H1 (cell line): ENCODE measurements around the gene MAP1A. TPM values are rescaled to one million over a fixed set of nuclear protein-coding genes. Genes with fewer than 3 reads are reported as not detected.

Source experiments
- CHD7 ChIP-seq: fragments of 300-600 bp; sonication (generic); IDR thresholded peaks from 2 replicates; pipeline ENCODE4 v1.7.1; 2012; ENCODE audit warnings: low read length, moderate library complexity, mild to moderate bottlenecking, inconsistent platforms; ENCODE audit not compliant: insufficient replicate concordance
- CTCF ChIP-seq, 3 experiments: IDR thresholded peaks; 1 replicate in 2 of 3; 2 replicates in 1 of 3; pipeline versions ENCODE4 v1.5.1 to v1.6.1; 2011; ENCODE audit warnings: low read length in 3 of 3, mild to moderate bottlenecking in 3 of 3, inconsistent platforms in 2 of 3, low read depth in 1 of 3, moderate library complexity in 1 of 3; ENCODE audit not compliant: insufficient read depth in 1 of 3; ENCODE audit errors: control extremely low read depth in 1 of 3
- JUN ChIP-seq: IDR thresholded peaks from 2 replicates; pipeline ENCODE4 v1.6.1; 2011; ENCODE audit warnings: low read depth, mild to moderate bottlenecking, improper control_type of control experiment, low read length
- KDM4A ChIP-seq: IDR thresholded peaks from one replicate; pipeline ENCODE4 v1.7.1; 2012; ENCODE audit warnings: low read depth, mild to moderate bottlenecking, moderate library complexity, low read length, inconsistent platforms; ENCODE audit not compliant: severe bottlenecking
- MAFK ChIP-seq: IDR thresholded peaks from 2 replicates; pipeline ENCODE4 v1.6.1; 2012; ENCODE audit warnings: low read depth, mild to moderate bottlenecking, improper control_type of control experiment, low read length
- MAX ChIP-seq: IDR thresholded peaks from 2 replicates; pipeline ENCODE4 v1.6.1; 2012; ENCODE audit warnings: inconsistent platforms
- POU5F1 ChIP-seq: IDR thresholded peaks from 2 replicates; pipeline ENCODE4 v1.6.1; 2011; ENCODE audit warnings: low read depth, mild to moderate bottlenecking, low read length, moderate library complexity
- RFX5 ChIP-seq: IDR thresholded peaks from 2 replicates; pipeline ENCODE4 v1.6.1; 2011; ENCODE audit warnings: low read depth, low read length, improper control_type of control experiment, borderline replicate concordance
- SP2 ChIP-seq: IDR thresholded peaks from 2 replicates; pipeline ENCODE4 v1.6.1; 2012; ENCODE audit warnings: mild to moderate bottlenecking, low read length, inconsistent platforms
- SP4 ChIP-seq: IDR thresholded peaks from 2 replicates; pipeline ENCODE4 v1.6.1; 2012; ENCODE audit warnings: low read length, inconsistent platforms
- polyA plus RNA-seq, 7 experiments: library from polyadenylated mRNA; depleted of rRNA in 3 of 7; stranded (reverse) in 5 of 7; unstranded in 2 of 7; fragments of >200 nt in 5 of 7; fragments of 200-250 nt in 2 of 7; gene quantifications; 1 replicate in 5 of 7; 2 replicates in 1 of 7; 4 replicates in 1 of 7; pipeline versions ENCODE4 v1.2.1 to v1.2.3, GENCODE V29; 2011 to 2013; ENCODE audit warnings: missing spikeins in 2 of 7, mixed read lengths in 2 of 7
- total RNA-seq: library from RNA; stranded (reverse); fragmentation: NEBNext Ultra II Directional; extraction: Animal tissue kit (Norgen Biotek cat#: 25700); gene quantifications from 2 replicates; pipeline ENCODE4 v1.2.1, GENCODE V29; 2021

MAP1A gene
- total and polyA plus RNA-seq, 2 of the 8 experiments (the other 6 are each of a cell fraction or from before 2014, with no cell fraction given) = 0.80 to 2.4 TPM

- no peak for TF ChIP-seq CHD7
- TF ChIP-seq RFX5 = no peak
- TF ChIP-seq SP4 = no peak
- no peak for TF ChIP-seq CTCF (IDR thresholded peaks at IDR 0.05; ENCODE audit: control extremely low read depth in 1 of 3, insufficient read depth in 1 of 3, low read depth in 1 of 3, low read length in 3 of 3)
- TF ChIP-seq SP2 = no peak
- no peak for TF ChIP-seq MAFK
- no peak for TF ChIP-seq JUN
- no peak for TF ChIP-seq MAX
- no peak for TF ChIP-seq KDM4A
- no peak for TF ChIP-seq POU5F1
These were observed 7.7 kb downstream of the MAP1A start (continued) for GRCh38 chr15:43525131-43525530.
